CD14-positive monocyte (primary cell): Measurements from ENCODE around the gene NFKBIA. TPM values are rescaled to one million over a fixed set of nuclear protein-coding genes. Genes with fewer than 3 reads are reported as not detected.
A peak's percentile ranks its signal among the peaks of the same experiment; 100 is the strongest.

Experiments used
- DNase-seq, 3 donors: peaks; one replicate each; pipeline ENCODE4 v3.0.0-alpha.2; 2011 to 2022
- H2AFZ ChIP-seq: 2 replicates; pipeline ENCODE4 v1.6.0; 2012; ENCODE audit warnings: mild to moderate bottlenecking, low read depth, low read length, inconsistent platforms; ENCODE audit not compliant: insufficient read depth, poor library complexity, severe bottlenecking
- H3K27ac ChIP-seq, 2 donors: 1 replicate in 1 of 2; 2 replicates in 1 of 2; pipeline ENCODE4 v1.5.1; 2012 to 2013; ENCODE audit warnings: low read length in 2 of 2, control low read depth in 1 of 2, inconsistent platforms in 1 of 2, low read depth in 1 of 2, mild to moderate bottlenecking in 1 of 2
- H3K27me3 ChIP-seq, 2 donors: one replicate each; pipeline versions ENCODE4 v1.6.0 to v1.6.1; 2011 to 2013; ENCODE audit warnings: low read length in 2 of 2; ENCODE audit not compliant: control insufficient read depth in 2 of 2, insufficient read depth in 2 of 2
- H3K36me3 ChIP-seq, 2 donors: replicated peaks in 1 of 2; 1 replicate in 1 of 2; 2 replicates in 1 of 2; pipeline versions ENCODE4 v1.5.1 to v1.6.1; 2012 to 2013; ENCODE audit warnings: low read length in 2 of 2, control low read depth in 1 of 2, inconsistent platforms in 1 of 2, mild to moderate bottlenecking in 1 of 2; ENCODE audit not compliant: insufficient read depth in 2 of 2, control insufficient read depth in 1 of 2
- H3K4me1 ChIP-seq, 2 donors: 1 replicate in 1 of 2; 2 replicates in 1 of 2; pipeline versions ENCODE4 v1.5.1 to v1.6.1; 2012 to 2013; ENCODE audit warnings: low read length in 2 of 2, control low read depth in 1 of 2, inconsistent platforms in 1 of 2, mild to moderate bottlenecking in 1 of 2, moderate library complexity in 1 of 2; ENCODE audit not compliant: insufficient read depth in 2 of 2, control insufficient read depth in 1 of 2
- H3K4me2 ChIP-seq: replicated peaks from 2 replicates; pipeline ENCODE3; 2012; ENCODE audit warnings: low read length, moderate library complexity, mild to moderate bottlenecking; ENCODE audit not compliant: poor library complexity, severe bottlenecking; ENCODE audit errors: extremely low read depth
- H3K4me3 ChIP-seq, 3 experiments: fragments of 200-600 bp in 1 of 3; sonication (generic) in 1 of 3; replicated peaks in 1 of 3; 1 replicate in 2 of 3; 2 replicates in 1 of 3; pipeline ENCODE4 v1.5.1; 2011 to 2013; ENCODE audit warnings: low read length in 3 of 3, mild to moderate bottlenecking in 3 of 3, control low read depth in 2 of 3, low read depth in 2 of 3, inconsistent platforms in 1 of 3, moderate library complexity in 1 of 3
- H3K79me2 ChIP-seq: 2 replicates; pipeline ENCODE4 v1.6.0; 2012; ENCODE audit warnings: mild to moderate bottlenecking, control low read depth, inconsistent platforms, low read length, moderate library complexity; ENCODE audit not compliant: insufficient read depth
- H3K9ac ChIP-seq: 2 replicates; pipeline ENCODE4 v1.6.0; 2017; ENCODE audit warnings: low read length, mild to moderate bottlenecking; ENCODE audit not compliant: insufficient read depth, poor library complexity, severe bottlenecking
- H3K9me3 ChIP-seq, 2 donors: replicated peaks in 1 of 2; 1 replicate in 1 of 2; 2 replicates in 1 of 2; pipeline versions ENCODE4 v1.5.1 to v1.6.1; 2012 to 2013; ENCODE audit warnings: low read length in 2 of 2, control low read depth in 1 of 2; ENCODE audit not compliant: control insufficient read depth in 1 of 2, insufficient read depth in 1 of 2
- H4K20me1 ChIP-seq: 2 replicates; pipeline ENCODE4 v1.6.0; 2012; ENCODE audit warnings: mild to moderate bottlenecking, low read length, control low read depth, moderate library complexity; ENCODE audit not compliant: insufficient read depth
- H3K27ac Mint-ChIP-seq, 7 donors: one replicate each; pipeline ENCODE4 v1.8.0; 2020; ENCODE audit warnings: mild to moderate bottlenecking in 7 of 7, mixed read lengths in 7 of 7, moderate library complexity in 6 of 7, inconsistent platforms in 2 of 7
- H3K27me3 Mint-ChIP-seq, 3 donors: one replicate each; pipeline ENCODE4 v1.8.0; 2021 to 2022; ENCODE audit warnings: low read depth in 3 of 3, mild to moderate bottlenecking in 3 of 3, mixed read lengths in 3 of 3, moderate library complexity in 3 of 3, inconsistent platforms in 1 of 3
- H3K36me3 Mint-ChIP-seq, 2 donors: one replicate each; pipeline ENCODE4 v1.8.0; 2020; ENCODE audit warnings: mixed read lengths in 2 of 2, inconsistent platforms in 1 of 2, mild to moderate bottlenecking in 1 of 2
- H3K4me1 Mint-ChIP-seq: one replicate; pipeline ENCODE4 v1.8.0; 2020; ENCODE audit warnings: mild to moderate bottlenecking, mixed read lengths
- H3K4me3 Mint-ChIP-seq, 2 donors: one replicate each; pipeline ENCODE4 v1.8.0; 2020; ENCODE audit warnings: mild to moderate bottlenecking in 2 of 2, mixed read lengths in 2 of 2, moderate library complexity in 1 of 2
- H3K9me3 Mint-ChIP-seq, 7 donors: one replicate each; pipeline ENCODE4 v1.8.0; 2020 to 2022; ENCODE audit warnings: mixed read lengths in 7 of 7, mild to moderate bottlenecking in 6 of 7, moderate library complexity in 6 of 7, inconsistent platforms in 2 of 7
- WGBS: methylation state at CpG from one replicate; pipeline ENCODE4 v1.1.5; 2013; ENCODE audit warnings: missing lambda C conversion rate; ENCODE audit not compliant: insufficient coverage; 5-methylcytosine and 5-hydroxymethylcytosine counted together
- intact Hi-C, 2 donors: fragments of 100-400 bp; cut with micrococcal nuclease; formaldehyde crosslinking; loops; one replicate each; pipeline versions ENCODE4 v1.15.0 to v1.15.1; 2023
- polyA plus RNA-seq, 3 donors: library from polyadenylated mRNA; depleted of rRNA in 1 of 3; unstranded in 2 of 3; stranded (reverse) in 1 of 3; fragments of 300-500 nt in 2 of 3; fragments of >200 nt in 1 of 3; fragmentation: Illumina TruSeq in 2 of 3; gene quantifications; 1 replicate in 2 of 3; 2 replicates in 1 of 3; pipeline ENCODE4 v1.2.3, GENCODE V29; 2012 to 2021
- TF ChIP-seq, protein P1 (sequence below): fragments of 200-600 bp; IDR thresholded peaks from one replicate; pipeline ENCODE4 v1.8.0; 2022; ENCODE audit warnings: antibody characterized with exemption, mild to moderate bottlenecking

NFKBIA gene
- polyA plus RNA-seq, 3 donors, result 868 to 4,739 (median 935) TPM

- Mint-ChIP-seq H3K27me3 (peaks cover 0 to 1% (median 1%) of the 10 kb centered on the region in 3 donors), H3K27ac (peak overlapping the region in 2 of 7 donors; percentile 48 to 54), H3K4me1 (peaks cover 15% of the 10 kb centered on the region), H3K9me3 (no peaks in the 10 kb centered on the region), H3K4me3 (no peak overlapping the region), H3K36me3 (no peaks in the 10 kb centered on the region)
- Histone ChIP-seq H3K79me2 (no peaks in the 10 kb centered on the region), H3K4me3 (no peak overlapping the region), H2AFZ (no peak overlapping the region), H3K9ac (no peak overlapping the region), H3K36me3 (no peaks in the 10 kb centered on the region), H3K27me3 (no peaks in the 10 kb centered on the region), H3K4me2 (no peak overlapping the region), H3K4me1 (peaks cover 7 to 11% of the 10 kb centered on the region in 2 donors), H4K20me1 (no peaks in the 10 kb centered on the region), H3K9me3 (no peaks in the 10 kb centered on the region), H3K27ac (no peak overlapping the region)
- TF ChIP-seq, protein P1, sequence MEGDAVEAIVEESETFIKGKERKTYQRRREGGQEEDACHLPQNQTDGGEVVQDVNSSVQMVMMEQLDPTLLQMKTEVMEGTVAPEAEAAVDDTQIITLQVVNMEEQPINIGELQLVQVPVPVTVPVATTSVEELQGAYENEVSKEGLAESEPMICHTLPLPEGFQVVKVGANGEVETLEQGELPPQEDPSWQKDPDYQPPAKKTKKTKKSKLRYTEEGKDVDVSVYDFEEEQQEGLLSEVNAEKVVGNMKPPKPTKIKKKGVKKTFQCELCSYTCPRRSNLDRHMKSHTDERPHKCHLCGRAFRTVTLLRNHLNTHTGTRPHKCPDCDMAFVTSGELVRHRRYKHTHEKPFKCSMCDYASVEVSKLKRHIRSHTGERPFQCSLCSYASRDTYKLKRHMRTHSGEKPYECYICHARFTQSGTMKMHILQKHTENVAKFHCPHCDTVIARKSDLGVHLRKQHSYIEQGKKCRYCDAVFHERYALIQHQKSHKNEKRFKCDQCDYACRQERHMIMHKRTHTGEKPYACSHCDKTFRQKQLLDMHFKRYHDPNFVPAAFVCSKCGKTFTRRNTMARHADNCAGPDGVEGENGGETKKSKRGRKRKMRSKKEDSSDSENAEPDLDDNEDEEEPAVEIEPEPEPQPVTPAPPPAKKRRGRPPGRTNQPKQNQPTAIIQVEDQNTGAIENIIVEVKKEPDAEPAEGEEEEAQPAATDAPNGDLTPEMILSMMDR, result no peak
- intact Hi-C loops, result no loop called here
- 99% methylated on average over 9 of the region's 12 CpGs for WGBS
- DNase-seq, result no peak
These were observed 17.9 kb downstream of the NFKBIA start for GRCh38 chr14:35386673-35387125.

DNA sequence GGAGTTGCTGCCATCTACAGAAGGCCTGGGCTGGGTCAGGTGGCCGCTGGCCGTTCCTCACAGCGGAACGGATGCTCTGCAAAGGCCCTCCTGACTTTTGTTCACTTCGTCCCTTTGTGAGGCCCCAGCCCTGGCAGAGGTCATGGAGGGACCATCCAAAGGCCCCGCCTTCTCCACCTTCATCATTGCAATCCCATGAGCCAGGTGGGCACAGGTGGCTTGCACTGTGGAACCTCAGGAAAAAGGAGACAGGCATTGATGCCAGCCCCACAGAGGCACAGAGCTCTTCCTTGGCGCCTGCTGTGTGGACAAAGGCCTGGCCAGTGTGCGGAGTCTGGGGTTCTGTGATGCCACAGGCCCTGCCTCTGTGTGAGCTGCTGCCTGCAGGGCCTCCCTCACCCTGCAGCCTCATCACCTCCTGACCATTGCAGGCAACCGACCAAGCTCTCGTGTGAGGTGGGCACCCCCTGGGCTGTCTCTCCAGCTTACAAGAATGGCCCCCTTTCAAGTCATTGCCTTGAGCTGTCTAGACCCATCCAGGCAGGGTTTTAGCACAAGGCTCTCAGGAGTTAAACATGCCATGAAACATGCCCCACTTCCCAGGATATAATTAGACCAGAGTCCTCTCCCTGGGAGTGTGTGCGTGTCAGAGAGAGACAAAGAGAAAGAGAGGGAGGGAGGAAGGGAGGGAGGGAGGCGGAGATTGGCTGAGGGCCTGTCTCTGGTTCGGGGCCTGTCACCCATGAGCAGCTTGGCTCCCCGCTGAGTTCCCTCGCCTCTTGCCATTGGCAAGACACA is 19.3 kb downstream of the NFKBIA start:
- Histone ChIP-seq H3K79me2 (no peaks in the 10 kb centered on the region), H3K9me3 (no peaks in the 10 kb centered on the region), H3K4me1 (peaks cover 0 to 4% of the 10 kb centered on the region in 2 donors), H3K4me2 (no peak overlapping the region), H2AFZ (no peak overlapping the region), H3K4me3 (no peak overlapping the region), H3K9ac (no peak overlapping the region), H4K20me1 (no peaks in the 10 kb centered on the region), H3K27me3 (no peaks in the 10 kb centered on the region), H3K36me3 (no peaks in the 10 kb centered on the region), H3K27ac (no peak overlapping the region)
- H3K36me3 Mint-ChIP-seq, result no peaks in the 10 kb centered on the region
- H3K27me3 Mint-ChIP-seq, result peaks cover 0 to 1% (median 1%) of the 10 kb centered on the region in 3 donors
- no peaks in the 10 kb centered on the region for H3K9me3 Mint-ChIP-seq
- no peak for DNase-seq
- peak overlapping the region in 1 of 2 donors; percentile 26 for H3K4me3 Mint-ChIP-seq
- TF ChIP-seq, protein P1, result no peak
- peaks cover 10% of the 10 kb centered on the region for H3K4me1 Mint-ChIP-seq
- peak overlapping the region in 2 of 7 donors; percentile 45 to 46 for H3K27ac Mint-ChIP-seq
- intact Hi-C loops, result no loop called here
- 82% methylated on average over 12 of the region's 15 CpGs for WGBS
